NCI-H2196 treated with DMSO at 0.1 percent for 48 hours (cell line): ENCODE results near the gene SHC1.
A peak's percentile ranks its signal among the peaks of the same experiment; 100 is the strongest.

ENCODE experiments used
- DNase-seq: peaks from one replicate; lab custom pipeline; 2025; ENCODE audit not compliant: unreplicated experiment; lab: John Stamatoyannopoulos, UW

Gene SHC1

GRCh38 chr1:154958681-154959425 lies 11.7 kb downstream of the SHC1 start:
- DNase-seq, result no peak

GRCh38 chr1:154958036-154958435 lies 12.5 kb downstream of the SHC1 start:
- no peak for DNase-seq

- no peak for DNase-seq
Measured at GRCh38 chr1:154957091-154957657, 13.4 kb downstream of the SHC1 start.

GRCh38 chr1:154956544-154956941 lies 14.0 kb downstream of the SHC1 start:
- no peak for DNase-seq

- peak; percentile 74 for DNase-seq
Measured at GRCh38 chr1:154955718-154956543, 14.6 kb downstream of the SHC1 start, which contains the start of gene PBXIP1. TSS of gene PBXIP1 (minus strand) at chr1:154956099. CDS start at chr1:154953721, 2,378 bp downstream.

GRCh38 chr1:154955039-154955717 lies 15.4 kb downstream of the SHC1 start:
- DNase-seq, result peak; percentile 90

- DNase-seq, result no peak
Measured at GRCh38 chr1:154954541-154954940, 16.0 kb downstream of the SHC1 start.

- DNase-seq, result no peak
Measured at GRCh38 chr1:154953611-154954038, 16.9 kb downstream of the SHC1 start.

- DNase-seq, result no peak
Measured at GRCh38 chr1:154952664-154953063, 17.9 kb downstream of the SHC1 start.

- DNase-seq, result no peak
Measured at GRCh38 chr1:154951901-154952657, 18.5 kb downstream of the SHC1 start.

- no peak for DNase-seq
Measured at GRCh38 chr1:154948079-154948478, 22.5 kb downstream of the SHC1 start.

GRCh38 chr1:154945962-154946850 lies 24.3 kb downstream of the SHC1 start:
- no peak for DNase-seq

GRCh38 chr1:154945160-154945961 lies 25.2 kb downstream of the SHC1 start:
- no peak for DNase-seq

GRCh38 chr1:154944401-154945159 lies 26.0 kb downstream of the SHC1 start:
- no peak for DNase-seq

- DNase-seq, result peak; percentile 32
Measured at GRCh38 chr1:154943649-154944400, 26.7 kb downstream of the SHC1 start.

GRCh38 chr1:154941333-154942013 lies 29.1 kb downstream of the SHC1 start:
- no peak for DNase-seq
